AG04449 (cell line): ENCODE data around the gene GPHN.
"Not testable (repeated sequence)": the region's sequence is repeated elsewhere in the genome, so short reads cannot be mapped to it uniquely, and the experiment has no call there.

ENCODE experiments used
- CTCF ChIA-PET: fragments of 350-600 bp; formaldehyde crosslinking; extraction: SDS; loops from one replicate; lab custom pipeline; 2021; ENCODE audit warnings: antibody characterized with exemption; lab: Yijun Ruan, JAX
- POLR2A ChIA-PET: fragments of 400-600, 350-600 bp; formaldehyde crosslinking; extraction: SDS; loops from one replicate; lab custom pipeline; 2020; ENCODE audit warnings: antibody characterized with exemption, inconsistent platforms; lab: Yijun Ruan, JAX
- DNase-seq: peaks from one replicate; pipeline ENCODE4 v3.0.0-alpha.2; 2010; ENCODE audit warnings: low read depth, low spot score
- H3K4me3 ChIP-seq: 2 replicates; pipeline ENCODE4 v1.5.1; 2011; ENCODE audit warnings: low read depth, mild to moderate bottlenecking, control low read depth, low read length
- CTCF ChIP-seq: IDR thresholded peaks from one replicate; pipeline ENCODE4 v1.5.1; 2011; ENCODE audit warnings: mild to moderate bottlenecking, moderate library complexity, low read length, control low read depth, inconsistent platforms; ENCODE audit not compliant: insufficient read depth; ENCODE audit errors: missing control alignments

The GPHN gene

GRCh38 chr14:66716227-66716626, 208.3 kb downstream of the GPHN start:
- DNase-seq, result no peak
- H3K4me3 ChIP-seq, result no peak overlapping the region
- TF ChIP-seq CTCF, result no peak
- POLR2A ChIA-PET, result no interaction called here
- CTCF ChIA-PET, result no interaction called here

DNA sequence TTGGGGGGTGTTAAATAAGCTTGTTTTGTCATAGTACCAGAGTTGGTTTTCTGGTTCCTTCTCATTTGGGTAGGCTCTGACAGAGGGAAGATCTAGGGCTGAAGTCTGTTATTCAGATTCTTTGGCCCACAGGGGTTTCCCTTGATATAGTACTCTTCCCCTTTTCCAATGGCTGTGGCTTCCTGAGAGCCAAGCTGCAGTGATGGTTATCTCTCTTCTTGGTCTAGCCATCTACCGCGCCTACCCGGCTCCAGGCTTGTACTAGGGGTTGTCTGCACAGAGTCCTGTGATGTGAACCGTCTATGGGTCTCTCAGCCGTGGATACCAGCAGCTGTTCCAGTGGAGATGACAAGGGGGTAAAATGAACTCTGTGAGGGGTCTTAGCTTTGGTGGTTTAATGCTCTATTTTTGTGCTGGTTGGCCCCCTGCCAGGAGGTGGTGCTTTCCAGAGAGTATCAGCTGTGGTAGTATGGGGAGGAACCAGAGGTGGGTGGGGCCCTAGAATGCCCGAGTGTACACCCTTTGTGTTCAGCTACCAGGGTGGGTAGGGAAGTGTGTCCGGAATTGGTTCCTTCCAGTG, 209.7 kb downstream of the GPHN start:
- POLR2A ChIA-PET, result no interaction called here
- CTCF ChIA-PET, result no interaction called here
- TF ChIP-seq CTCF, result no peak
- no peak overlapping the region for H3K4me3 ChIP-seq
- no peak for DNase-seq

- TF ChIP-seq CTCF, result no peak
- ChIA-PET POLR2A (no interaction called here), CTCF (no interaction called here)
- no peak for DNase-seq
- no peak overlapping the region for H3K4me3 ChIP-seq
Measured at GRCh38 chr14:66724996-66725395, 217.0 kb downstream of the GPHN start.

DNA sequence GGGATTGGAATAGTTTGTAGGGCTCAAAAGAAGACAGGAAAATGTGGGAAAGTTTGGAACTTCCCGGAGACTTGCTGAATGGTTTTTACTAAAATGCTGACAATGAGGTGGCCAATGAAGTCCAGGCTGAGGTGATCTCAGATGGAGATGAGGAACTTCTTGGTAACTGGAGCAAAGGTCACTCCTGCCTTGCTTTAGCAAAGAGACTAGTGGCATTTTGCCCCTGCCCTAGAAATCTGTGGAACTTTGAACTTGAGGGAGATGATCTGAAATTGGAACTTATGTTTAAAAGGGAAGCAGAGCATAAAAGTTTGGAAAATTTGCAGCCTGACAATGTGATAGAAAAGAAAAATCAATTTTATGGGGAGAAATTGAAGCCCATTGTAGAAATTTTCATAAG, 223.4 kb downstream of the GPHN start:
- H3K4me3 ChIP-seq, POLR2A ChIA-PET, DNase-seq, CTCF ChIA-PET: not testable (repeated sequence)

DNA sequence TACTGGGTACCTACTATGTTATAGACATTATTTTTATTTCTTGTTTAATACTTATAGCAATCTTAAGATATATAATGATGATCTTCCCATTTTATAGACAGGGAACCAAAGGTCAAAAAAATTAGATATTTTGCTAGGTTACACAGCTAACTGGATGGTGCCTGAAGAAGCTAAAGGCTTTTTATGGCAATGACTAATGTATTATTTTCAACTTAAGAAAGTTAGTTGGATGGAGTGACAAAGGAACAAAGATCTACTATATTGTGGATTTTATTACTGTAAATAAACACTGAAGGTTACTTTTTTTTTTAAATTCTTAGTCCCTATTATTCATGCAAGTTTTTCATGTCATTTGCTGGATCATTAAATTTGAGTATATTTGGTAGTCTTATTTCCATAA, 227.9 kb downstream of the GPHN start:
- ChIA-PET POLR2A (no interaction called here), CTCF (no interaction called here)
- no peak for TF ChIP-seq CTCF
- H3K4me3 ChIP-seq, result no peak overlapping the region
- no peak for DNase-seq

DNA sequence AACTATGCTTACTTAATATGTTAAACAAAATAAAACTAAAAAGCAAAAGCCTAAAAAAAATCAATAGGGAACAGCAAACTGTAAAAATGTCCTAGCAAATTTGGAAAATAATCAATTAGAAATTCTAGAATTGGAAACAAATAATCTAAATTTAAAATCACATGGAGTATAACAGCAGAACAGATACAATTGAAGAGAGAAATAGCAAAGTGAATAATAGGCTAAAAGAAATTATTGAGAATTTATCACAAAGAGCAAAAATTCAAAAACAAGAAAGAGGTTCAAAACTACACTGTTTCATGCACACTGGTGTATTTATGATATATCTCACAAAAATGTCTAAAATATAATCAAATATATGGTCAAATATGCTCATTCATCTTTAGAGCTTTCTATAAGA, 231.9 kb downstream of the GPHN start:
- POLR2A ChIA-PET, result no interaction called here
- no peak for TF ChIP-seq CTCF
- no peak for DNase-seq
- no peak overlapping the region for H3K4me3 ChIP-seq
- CTCF ChIA-PET, result no interaction called here

GRCh38 chr14:66745078-66745477, 237.1 kb downstream of the GPHN start:
- no peak for TF ChIP-seq CTCF
- no peak overlapping the region for H3K4me3 ChIP-seq
- POLR2A ChIA-PET, result no interaction called here
- DNase-seq, result no peak
- CTCF ChIA-PET, result interaction anchor here (1.3 to 2.0 kb wide), 3 partner anchors 70 to 385 kb away, joined by 3 to 8 read pairs (median 3); no protein-coding TSS in a partner anchor
